ENCODE results near the gene HIC1.
A peak's percentile ranks its signal among the peaks of the same experiment; 100 is the strongest.

Gene HIC1

GRCh38 chr17:2044263-2044894, 10.5 kb upstream of the HIC1 start:
- no peak for DNase-seq (ENCODE audit: low read depth in 2 of 2)

GRCh38 chr17:2047590-2047989, 7.3 kb upstream of the HIC1 start:
- DNase-seq (ENCODE audit: low read depth in 2 of 2) = no peak

GRCh38 chr17:2048805-2049204, 6.1 kb upstream of the HIC1 start:
- DNase-seq (ENCODE audit: low read depth in 2 of 2) = no peak

- DNase-seq (ENCODE audit: low read depth in 2 of 2) = peak; percentile 82 to 84
These were observed 5.3 kb upstream of the HIC1 start for GRCh38 chr17:2049333-2050299.

GRCh38 chr17:2050300-2051060, 4.4 kb upstream of the HIC1 start:
- DNase-seq (ENCODE audit: low read depth in 2 of 2) = peak in 1 of 2 donors; percentile 65

- DNase-seq (ENCODE audit: low read depth in 2 of 2) = no peak
These were observed 3.6 kb upstream of the HIC1 start for GRCh38 chr17:2051061-2051932.

- no peak for DNase-seq (ENCODE audit: low read depth in 2 of 2)
These were observed 2.9 kb upstream of the HIC1 start for GRCh38 chr17:2051933-2052559.

GRCh38 chr17:2053380-2054261, 1.3 kb upstream of the HIC1 start:
- peak in 1 of 2 donors; percentile 61 for DNase-seq (ENCODE audit: low read depth in 2 of 2)

- no peak for DNase-seq (ENCODE audit: low read depth in 2 of 2)
These were observed 716 bp upstream of the HIC1 start for GRCh38 chr17:2054262-2054511.

- DNase-seq (ENCODE audit: low read depth in 2 of 2) = no peak
These were observed 646 bp downstream of the HIC1 start for GRCh38 chr17:2055292-2056205.

GRCh38 chr17:2056206-2057174, 1.6 kb downstream of the HIC1 start:
- no peak for DNase-seq (ENCODE audit: low read depth in 2 of 2)

GRCh38 chr17:2057175-2057759, 2.4 kb downstream of the HIC1 start:
- DNase-seq (ENCODE audit: low read depth in 2 of 2) = no peak

GRCh38 chr17:2057760-2058585, 3.1 kb downstream of the HIC1 start:
- DNase-seq (ENCODE audit: low read depth in 2 of 2) = no peak

- no peak for DNase-seq (ENCODE audit: low read depth in 2 of 2)
These were observed 4.0 kb downstream of the HIC1 start for GRCh38 chr17:2058586-2059546.
